Bronchial epithelial cell (primary cell): Measurements from ENCODE around the gene MEIS1. TPM values are rescaled to one million over a fixed set of nuclear protein-coding genes. Genes with fewer than 3 reads are reported as not detected.

ENCODE experiments used
- DNase-seq: peaks from one replicate; pipeline ENCODE4 v3.0.0-alpha.2; 2010; ENCODE audit warnings: low read depth
- FAIRE-seq: peaks from 2 replicates; lab custom pipeline; 2011; peaks lifted over from hg19 to GRCh38; lab: Jason Lieb, UNC
- H3K27me3 ChIP-seq: 2 replicates; pipeline ENCODE4 v1.5.1; 2011; ENCODE audit warnings: low read length; ENCODE audit not compliant: control insufficient read depth, insufficient read depth
- H3K36me3 ChIP-seq: 2 replicates; pipeline ENCODE4 v1.5.1; 2011; ENCODE audit warnings: low read length; ENCODE audit not compliant: control insufficient read depth, insufficient read depth
- H3K4me3 ChIP-seq: 2 replicates; pipeline ENCODE4 v1.5.1; 2011; ENCODE audit warnings: mild to moderate bottlenecking, low read depth, low read length, control low read depth
- total RNA-seq: library from RNA; depleted of rRNA; stranded (reverse); fragments of >200 nt; gene quantifications from 2 replicates; pipeline ENCODE4 v1.2.1, GENCODE V29; 2014
- TF ChIP-seq, protein P1 (sequence below): IDR thresholded peaks from 2 replicates; pipeline ENCODE4 v1.5.1; 2011; ENCODE audit warnings: mild to moderate bottlenecking, moderate library complexity, low read length, control low read depth, inconsistent platforms; ENCODE audit not compliant: insufficient read depth, severe bottlenecking

MEIS1 gene
- total RNA-seq, 1 donor from 2014 or later = 28.4 TPM

- no peaks in the 10 kb centered on the region for H3K36me3 ChIP-seq
- no peak overlapping the region for H3K4me3 ChIP-seq
- peaks cover 29% of the 10 kb centered on the region for H3K27me3 ChIP-seq
- TF ChIP-seq, protein P1, sequence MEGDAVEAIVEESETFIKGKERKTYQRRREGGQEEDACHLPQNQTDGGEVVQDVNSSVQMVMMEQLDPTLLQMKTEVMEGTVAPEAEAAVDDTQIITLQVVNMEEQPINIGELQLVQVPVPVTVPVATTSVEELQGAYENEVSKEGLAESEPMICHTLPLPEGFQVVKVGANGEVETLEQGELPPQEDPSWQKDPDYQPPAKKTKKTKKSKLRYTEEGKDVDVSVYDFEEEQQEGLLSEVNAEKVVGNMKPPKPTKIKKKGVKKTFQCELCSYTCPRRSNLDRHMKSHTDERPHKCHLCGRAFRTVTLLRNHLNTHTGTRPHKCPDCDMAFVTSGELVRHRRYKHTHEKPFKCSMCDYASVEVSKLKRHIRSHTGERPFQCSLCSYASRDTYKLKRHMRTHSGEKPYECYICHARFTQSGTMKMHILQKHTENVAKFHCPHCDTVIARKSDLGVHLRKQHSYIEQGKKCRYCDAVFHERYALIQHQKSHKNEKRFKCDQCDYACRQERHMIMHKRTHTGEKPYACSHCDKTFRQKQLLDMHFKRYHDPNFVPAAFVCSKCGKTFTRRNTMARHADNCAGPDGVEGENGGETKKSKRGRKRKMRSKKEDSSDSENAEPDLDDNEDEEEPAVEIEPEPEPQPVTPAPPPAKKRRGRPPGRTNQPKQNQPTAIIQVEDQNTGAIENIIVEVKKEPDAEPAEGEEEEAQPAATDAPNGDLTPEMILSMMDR = no peak
- FAIRE-seq (no peak), DNase-seq (no peak)
Measured at GRCh38 chr2:66578687-66579106, 143.8 kb downstream of the MEIS1 start.

DNA sequence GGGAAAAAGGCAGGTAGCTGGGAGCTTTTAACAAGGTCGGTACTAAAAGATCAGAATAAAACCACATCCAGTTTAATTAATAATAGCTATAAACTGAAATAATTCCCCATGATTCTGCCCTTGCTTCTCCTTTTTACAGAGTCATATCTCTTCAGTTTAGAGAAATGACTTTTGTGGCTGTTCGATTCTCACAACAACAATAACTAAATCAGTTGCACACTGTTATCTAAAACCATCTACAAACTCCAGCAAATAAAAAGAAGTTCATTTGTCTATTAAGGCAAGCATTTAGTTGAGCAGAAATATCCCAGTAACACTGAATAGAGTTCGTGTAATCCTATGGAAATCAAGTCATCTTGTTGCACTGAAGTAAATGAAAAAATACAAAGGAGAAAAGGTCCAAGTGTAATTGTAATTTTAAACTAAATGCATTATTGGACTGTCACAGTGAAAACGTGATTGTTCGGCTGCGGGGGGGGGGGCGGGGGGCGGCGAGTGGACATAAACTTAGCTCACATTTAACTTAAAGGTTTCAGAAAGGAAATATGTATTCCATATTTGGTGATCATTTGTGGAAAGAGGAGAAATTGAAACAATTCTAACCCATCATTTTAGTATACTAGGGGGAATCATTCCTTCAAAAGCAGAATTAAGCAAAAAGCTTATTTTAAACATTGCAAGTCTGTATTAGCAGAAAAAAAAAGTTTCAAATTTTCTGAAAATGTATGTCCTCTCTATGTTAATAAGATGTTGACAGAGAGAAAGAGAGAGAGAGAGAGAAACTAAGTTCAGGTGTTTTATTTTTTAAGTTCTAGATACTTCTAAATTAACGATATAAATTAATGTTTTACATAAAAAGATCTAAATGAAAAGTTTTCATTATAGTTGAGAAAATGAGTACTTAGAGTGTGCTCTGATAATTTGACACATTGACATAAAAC lies 144.5 kb downstream of the MEIS1 start:
- Histone ChIP-seq H3K4me3 (no peak overlapping the region), H3K36me3 (no peaks in the 10 kb centered on the region), H3K27me3 (peaks cover 29% of the 10 kb centered on the region)
- TF ChIP-seq, protein P1 = no peak
- DNase-seq = no peak
- FAIRE-seq = no peak

DNA sequence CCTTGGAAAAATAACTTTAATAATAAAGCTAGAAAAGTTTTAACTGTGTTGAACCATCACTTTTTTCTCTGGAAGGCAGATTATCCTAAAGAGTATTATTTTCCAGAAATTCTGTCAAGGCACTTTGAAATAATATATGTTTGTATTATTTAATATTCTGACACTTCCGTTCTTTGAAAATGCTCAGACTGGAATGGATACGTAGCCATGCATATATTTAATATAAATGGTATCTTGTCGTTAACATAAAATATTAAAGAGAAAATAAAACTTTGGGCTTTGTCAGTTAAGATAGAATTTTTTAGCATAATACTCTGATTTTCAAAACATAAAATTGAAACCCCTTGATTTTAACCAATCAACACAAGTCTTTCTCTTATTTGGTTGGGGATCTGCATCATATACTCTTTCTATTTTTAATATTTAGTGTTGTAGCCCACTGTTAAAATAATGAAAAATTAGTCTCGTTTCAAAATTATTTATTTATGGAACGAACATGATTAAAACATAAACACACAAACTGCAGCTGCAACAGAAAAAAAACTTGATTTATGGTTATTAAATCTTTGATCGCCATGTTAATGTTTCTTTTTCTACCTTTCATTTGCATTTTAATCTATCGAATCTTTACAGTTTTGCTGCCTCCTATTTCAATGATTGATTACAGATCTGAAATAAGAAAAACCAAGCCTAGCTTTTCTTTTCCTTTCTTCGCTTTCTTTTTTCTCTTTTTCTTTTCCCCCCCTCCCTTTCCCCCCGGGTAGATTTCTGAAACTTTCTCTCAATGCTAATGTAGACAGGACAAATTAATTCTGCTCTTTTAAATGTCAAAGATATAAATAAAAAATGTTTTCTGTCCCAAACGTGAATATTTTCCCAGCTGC lies 145.5 kb downstream of the MEIS1 start:
- TF ChIP-seq, protein P1 = no peak
- Histone ChIP-seq H3K36me3 (no peaks in the 10 kb centered on the region), H3K27me3 (peaks cover 29% of the 10 kb centered on the region), H3K4me3 (no peak overlapping the region)
- DNase-seq (no peak), FAIRE-seq (no peak)

DNA sequence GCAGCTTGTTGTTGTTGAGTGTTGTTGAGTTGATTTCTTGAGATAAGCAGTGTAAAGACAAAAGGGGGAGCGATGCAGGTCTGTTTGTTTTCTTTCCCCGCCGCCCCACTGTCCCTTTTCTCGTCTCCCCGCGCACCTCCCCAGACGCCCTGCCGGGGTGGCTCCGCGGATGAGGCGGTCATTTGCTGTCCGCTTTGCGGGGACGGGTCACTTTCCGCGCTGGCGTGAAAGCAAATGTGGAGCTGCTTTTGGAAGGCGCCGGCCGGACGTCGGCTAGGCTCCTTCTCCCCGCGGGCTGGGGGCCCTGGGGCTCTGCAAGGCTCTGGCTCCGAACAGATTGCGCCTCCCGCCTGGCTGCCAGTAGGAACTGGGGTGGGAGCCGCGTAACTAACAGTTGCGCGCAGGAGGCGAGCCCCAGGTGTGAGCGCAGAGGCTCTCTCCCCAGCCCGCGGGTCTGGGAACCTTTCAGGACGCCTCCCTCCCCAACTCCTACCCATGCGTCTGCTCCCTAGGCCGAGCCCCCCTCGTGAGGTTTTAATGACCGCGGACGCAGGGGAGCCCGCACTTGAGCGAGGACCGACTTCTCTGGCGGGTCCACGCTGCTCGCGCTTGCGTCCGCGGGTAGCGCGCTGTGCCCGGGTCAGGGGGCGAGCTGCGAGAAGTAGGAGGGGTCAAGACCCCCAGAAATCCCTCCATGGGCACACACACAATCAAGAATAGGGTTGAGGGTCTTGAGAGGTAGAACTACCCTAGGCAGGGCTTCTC lies 146.6 kb downstream of the MEIS1 start:
- Histone ChIP-seq H3K36me3 (no peaks in the 10 kb centered on the region), H3K27me3 (peaks cover 29% of the 10 kb centered on the region), H3K4me3 (no peak overlapping the region)
- no peak for DNase-seq
- TF ChIP-seq, protein P1 = no peak
- no peak for FAIRE-seq
